COLO668 (cell line): ENCODE data around the gene PSMC4.

Experiments used
- DNase-seq: peaks from one replicate; lab custom pipeline; 2025; ENCODE audit not compliant: unreplicated experiment; lab: John Stamatoyannopoulos, UW

Gene PSMC4

DNA sequence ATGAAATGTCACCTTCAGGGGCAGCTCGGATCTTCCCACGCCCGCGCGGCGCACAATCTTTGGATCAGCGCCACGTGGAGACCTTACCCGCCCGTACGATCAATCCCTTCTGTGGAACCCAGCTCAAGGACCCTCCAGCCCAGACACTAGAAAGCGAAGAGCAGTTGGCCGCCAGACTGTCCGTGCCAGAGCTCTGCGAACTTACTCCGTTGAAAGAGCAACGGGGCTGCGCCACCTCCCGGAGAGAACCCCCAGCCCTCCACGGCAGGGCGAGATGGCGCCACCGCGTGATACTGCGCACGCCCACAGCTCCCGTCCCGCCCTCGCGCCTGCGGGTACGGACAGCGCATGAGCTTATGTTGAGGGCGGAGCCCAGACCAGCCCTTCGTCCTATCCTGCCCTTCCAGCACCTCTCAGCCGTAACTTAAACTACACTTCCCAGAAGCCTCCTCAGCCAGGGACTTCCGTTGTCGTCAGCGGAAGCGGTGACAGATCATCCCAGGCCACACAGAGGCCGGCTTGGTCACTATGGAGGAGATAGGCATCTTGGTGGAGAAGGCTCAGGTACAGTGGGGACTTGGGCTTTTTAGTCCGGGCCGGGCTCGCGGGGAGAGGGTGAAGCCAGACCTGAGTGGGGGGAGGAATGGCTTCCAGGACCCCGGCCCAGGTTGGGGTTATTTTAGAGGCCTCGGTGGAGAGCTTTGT lies at the start of gene PSMC4:
PSMC4 (plus strand) TSS at position 491 of the 705 bp plus-strand sequence; CDS start at position 529, 38 bp downstream.
- peak; percentile 98 for DNase-seq

GRCh38 chr19:39923862-39924261 lies 47.1 kb upstream of the PSMC4 start:
- no peak for DNase-seq

GRCh38 chr19:39924389-39924788 lies 46.6 kb upstream of the PSMC4 start:
- DNase-seq: no peak

- DNase-seq: no peak
Observed at GRCh38 chr19:39924952-39925351, 46.0 kb upstream of the PSMC4 start.

DNA sequence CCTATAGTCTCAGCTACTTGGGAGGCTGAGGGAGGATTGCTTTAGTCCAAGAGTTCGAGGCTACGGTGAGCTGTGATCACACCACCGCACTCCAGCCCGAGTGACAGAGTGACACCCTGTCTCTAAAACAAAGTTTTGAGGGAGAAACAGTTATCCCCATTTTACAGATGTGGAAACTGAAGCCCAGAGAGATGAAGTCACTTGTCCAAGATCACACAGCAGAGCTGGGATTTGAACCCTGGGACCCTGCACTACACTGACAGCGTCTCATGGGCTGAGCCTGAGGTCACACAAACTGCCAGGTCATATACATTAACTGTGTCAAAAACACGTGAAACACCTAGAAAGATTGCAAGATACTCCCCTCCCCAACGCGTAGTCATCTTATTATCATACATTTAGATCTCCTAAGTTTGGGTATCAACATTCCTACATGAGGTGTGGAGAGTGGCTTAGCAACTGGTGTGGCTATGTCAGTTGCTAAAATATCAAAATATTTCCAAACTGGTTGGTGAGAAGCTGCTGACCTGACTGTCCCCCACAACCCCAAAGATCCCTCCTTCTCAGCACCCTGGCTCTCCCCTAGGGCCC lies 44.7 kb upstream of the PSMC4 start:
- DNase-seq: no peak

- no peak for DNase-seq
Observed at GRCh38 chr19:39927076-39927475, 43.9 kb upstream of the PSMC4 start.

- no peak for DNase-seq
Observed at GRCh38 chr19:39927524-39928356, 43.2 kb upstream of the PSMC4 start.

GRCh38 chr19:39928357-39928725 lies 42.6 kb upstream of the PSMC4 start:
- DNase-seq: no peak

DNA sequence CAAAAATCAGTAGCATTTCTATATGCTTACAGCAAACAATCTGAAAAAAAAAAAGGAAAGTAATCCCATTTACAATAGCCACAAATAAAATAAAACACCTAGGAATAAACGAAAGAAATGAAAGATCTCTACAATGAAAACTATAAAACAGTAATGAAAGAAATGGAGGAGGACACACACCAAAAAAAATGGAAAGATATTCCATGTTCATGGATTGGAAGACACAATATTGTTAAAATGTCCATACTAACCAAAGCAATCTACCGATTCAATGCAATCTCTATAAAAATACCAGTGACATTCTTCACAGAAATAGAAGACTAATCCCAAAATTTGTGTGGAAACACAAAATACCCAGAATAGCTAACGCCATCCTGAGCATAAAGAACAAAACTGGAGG lies 41.2 kb upstream of the PSMC4 start:
- DNase-seq: no peak

DNA sequence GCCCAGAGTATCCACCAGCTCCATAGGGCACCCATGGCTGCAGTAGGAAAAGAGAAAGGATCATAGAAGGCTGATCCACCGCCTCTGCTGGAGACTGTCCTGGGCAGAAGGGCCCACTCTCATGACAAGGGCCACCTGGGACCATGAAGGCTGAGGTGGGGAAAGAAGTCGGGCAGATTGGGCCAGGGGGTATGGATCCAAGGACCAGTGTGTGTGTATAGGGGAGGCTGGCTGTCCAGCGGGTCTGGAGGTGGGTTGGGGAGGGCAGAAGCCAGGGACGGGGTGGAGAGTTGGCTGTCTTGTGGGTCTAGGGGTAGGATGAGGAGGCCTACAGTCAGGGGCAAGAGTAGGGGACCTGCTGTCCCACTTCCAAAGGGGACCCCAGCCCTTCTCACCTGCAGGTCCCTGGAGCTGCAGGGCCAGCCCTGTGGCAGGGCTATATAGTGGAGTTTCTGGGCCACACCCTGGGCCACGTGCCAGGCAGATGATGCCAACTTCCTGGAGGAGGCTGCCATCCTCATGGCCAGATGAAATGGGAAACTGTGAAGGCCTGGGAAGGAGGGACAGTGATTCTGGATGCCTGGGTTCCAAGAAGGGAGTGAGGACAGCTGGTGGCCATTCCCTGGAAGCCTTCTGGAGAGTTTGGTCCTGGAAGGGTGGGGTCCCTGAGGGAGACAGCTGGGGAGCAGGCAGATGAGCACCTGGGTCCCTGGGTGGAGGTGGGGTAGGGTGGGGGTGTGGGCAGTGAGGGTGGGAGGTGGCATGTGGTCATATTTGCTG lies 36.2 kb upstream of the PSMC4 start, which contains the start of gene FCGBP:
FCGBP (minus strand) TSS at position 51 of the 780 bp plus-strand sequence.
- no peak for DNase-seq

DNA sequence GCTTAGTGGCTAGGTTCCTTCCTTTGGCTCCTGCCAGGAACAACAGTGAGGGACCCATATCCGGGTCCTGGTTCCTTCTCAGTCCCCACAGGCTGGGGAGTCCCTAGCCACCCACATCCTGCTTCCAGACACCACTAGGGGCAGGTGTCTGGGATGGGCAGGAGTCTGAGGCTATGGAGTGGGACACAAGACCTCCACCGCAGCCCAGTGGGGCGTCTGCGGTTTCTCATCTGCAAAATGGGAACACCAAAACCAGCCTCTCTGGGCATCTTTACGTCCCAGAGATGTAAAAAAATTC lies 35.7 kb upstream of the PSMC4 start:
- DNase-seq: no peak

- DNase-seq: peak; percentile 7
Observed at GRCh38 chr19:39936020-39936419, 34.9 kb upstream of the PSMC4 start.

DNA sequence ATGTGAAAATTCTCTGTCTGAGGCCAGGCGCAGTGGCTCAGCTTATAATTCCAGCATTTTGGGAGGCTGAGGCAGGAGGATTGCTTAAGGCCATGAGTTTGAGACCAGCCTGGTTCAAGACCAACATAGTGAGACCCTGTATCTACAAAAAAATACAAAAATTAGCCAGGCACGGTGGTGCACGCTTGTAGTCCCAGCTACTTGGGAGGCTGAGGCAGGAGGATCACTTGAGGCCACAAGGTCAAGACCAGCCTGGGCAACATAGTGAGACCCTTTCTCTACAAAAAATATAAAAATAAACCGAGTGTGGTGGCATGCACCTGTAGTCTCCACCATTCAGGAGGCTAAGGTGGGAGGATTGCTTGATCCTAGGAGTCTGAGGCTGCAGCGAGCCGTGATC lies 34.3 kb upstream of the PSMC4 start:
- DNase-seq: no peak

DNA sequence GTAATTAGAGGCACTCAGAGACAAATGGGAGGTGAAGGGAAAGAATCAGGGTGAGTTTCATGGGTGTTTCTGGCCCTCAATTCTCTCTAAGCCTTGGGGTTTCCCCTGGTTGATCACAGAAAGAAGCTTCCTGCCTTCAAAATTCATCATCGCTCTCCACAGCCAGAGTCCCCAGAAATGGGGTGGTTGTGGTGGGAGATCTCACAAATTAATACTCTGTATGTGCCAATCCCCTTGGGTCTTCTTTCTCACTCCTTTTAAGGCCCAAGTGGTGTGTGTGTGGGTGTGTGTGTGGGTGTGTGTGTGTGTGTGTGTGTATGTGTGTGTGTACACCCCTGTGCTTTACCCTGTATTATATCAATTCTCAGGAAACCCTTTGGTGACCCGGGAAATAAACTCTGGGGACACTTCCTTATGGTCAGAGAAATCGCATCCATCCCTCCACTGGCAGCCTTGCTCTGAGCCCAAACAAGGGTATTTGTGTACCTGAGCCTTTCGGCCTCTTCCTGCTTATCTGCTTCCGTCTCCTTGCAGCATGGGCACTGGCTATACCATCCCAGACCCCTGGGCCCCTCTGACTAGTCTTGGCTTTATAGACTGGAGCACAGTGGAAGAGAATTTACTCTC lies 33.8 kb upstream of the PSMC4 start:
- no peak for DNase-seq

DNA sequence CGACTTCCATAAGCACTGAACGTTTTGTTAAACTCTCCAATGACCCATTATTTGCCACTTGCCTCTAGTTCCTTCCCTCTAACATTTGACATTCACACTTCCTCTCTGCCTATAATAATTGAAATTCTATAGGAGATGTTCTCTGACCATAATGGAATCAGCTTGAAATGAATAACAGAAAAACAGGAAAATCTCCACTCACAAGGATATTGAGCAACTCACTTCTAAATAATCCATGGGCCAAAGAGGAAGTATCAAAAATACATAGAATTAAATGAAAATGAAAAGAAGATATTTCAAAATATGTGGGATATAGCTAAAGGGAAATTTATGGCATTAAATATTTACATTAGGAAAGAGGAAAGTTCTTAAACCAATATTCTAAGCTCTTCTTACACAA lies 33.2 kb upstream of the PSMC4 start:
- DNase-seq: no peak

- no peak for DNase-seq
Observed at GRCh38 chr19:39939556-39939955, 31.4 kb upstream of the PSMC4 start.

GRCh38 chr19:39940221-39940833 lies 30.6 kb upstream of the PSMC4 start:
- DNase-seq: no peak

- DNase-seq: no peak
Observed at GRCh38 chr19:39941151-39941550, 29.8 kb upstream of the PSMC4 start.

- no peak for DNase-seq
Observed at GRCh38 chr19:39941615-39942365, 29.2 kb upstream of the PSMC4 start.

GRCh38 chr19:39942366-39942730 lies 28.6 kb upstream of the PSMC4 start:
- no peak for DNase-seq
